DND-41 (cell line): ENCODE results near the gene RNF223.

Experiments used
- CTCF ChIP-seq: IDR thresholded peaks from 2 replicates; pipeline ENCODE4 v1.5.1; 2012; ENCODE audit warnings: borderline replicate concordance, low read length, moderate library complexity, mild to moderate bottlenecking; ENCODE audit not compliant: poor library complexity, severe bottlenecking; ENCODE audit errors: extremely low read depth
- EZH2 ChIP-seq: IDR thresholded peaks from 3 replicates; pipeline ENCODE4 v1.6.1; 2012; ENCODE audit warnings: borderline replicate concordance, low read depth, mild to moderate bottlenecking, moderate library complexity, low read length, inconsistent platforms; ENCODE audit not compliant: severe bottlenecking

GRCh38 chr1:1089731-1090423 lies 15.8 kb upstream of the RNF223 start:
- TF ChIP-seq CTCF = no peak
- TF ChIP-seq EZH2 = no peak
